CD4-positive, alpha-beta T cell treated with Interleukin-12 subunit alpha and Interleukin-12 subunit beta, for 1 hour (primary cell): ENCODE results near the gene FIBP.
"Not testable (repeated sequence)": the region's sequence is repeated elsewhere in the genome, so short reads cannot be mapped to it uniquely, and the experiment has no call there.

ENCODE experiments used
- DNase-seq: peaks from one replicate; pipeline ENCODE4 v3.0.0-alpha.2; 2020

The FIBP gene

GRCh38 chr11:65912845-65913244 lies 24.6 kb upstream of the FIBP start:
- no peak for DNase-seq

DNA sequence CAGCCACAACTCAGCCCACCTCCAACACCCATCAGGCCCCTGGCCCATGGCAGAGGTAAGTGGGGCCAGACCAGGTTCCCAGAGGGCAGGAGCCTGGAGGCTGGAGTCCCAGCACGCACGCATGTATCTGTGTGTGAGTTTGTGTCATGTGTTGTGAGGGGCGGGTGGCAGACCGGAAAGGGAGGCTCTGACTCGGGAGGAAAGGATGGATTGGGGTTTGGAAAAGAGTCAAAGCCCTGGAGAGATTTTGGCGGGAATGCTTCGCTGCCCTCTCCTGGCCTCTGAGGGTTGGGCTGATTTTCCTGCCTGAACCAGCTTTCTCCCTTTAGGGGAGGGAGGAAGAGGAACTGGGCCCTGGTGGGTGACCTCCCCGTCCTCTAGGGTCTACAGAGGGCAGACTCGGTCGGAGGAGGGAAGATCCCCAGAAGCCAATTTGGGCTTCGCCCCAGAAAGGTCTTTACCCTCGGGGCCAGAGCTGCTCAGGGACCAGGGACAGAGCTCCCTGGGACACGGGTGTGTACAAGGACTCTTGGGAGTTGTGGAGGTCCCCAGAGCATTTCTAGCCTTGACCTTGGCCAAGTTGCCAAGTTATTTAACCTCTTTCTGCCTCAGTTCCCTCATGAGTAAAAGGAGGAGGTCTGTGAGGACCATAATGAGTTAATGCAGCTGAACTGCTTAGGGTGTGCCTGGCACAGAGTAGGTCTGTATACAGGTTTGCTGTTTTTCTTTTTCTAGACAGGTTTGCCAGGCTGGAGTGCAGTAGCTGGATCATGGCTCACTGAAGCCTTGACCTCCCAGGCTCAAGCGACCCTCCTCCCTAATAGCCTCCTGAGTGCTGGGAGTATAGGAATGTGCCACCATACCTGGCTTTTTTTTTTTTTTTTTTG lies 23.7 kb upstream of the FIBP start:
- no peak for DNase-seq

DNA sequence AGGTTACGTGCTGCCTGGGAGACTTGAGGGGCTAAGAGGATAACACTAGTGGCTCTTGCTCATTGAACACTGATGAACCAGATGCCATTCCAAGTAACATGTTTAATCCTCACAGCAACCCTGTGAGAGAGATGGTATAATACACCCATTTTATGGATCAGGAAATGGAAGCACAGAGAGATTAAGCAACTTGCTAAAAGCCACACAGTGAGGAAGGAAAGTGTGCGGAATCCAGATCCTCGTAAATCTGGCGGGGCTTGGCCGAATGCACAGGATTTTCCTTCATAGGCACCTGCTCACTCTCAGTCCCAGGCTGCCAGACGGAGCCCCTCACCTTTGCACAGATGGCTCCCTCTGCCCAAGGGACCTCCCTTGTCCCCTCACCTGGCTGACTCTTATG lies 19.6 kb upstream of the FIBP start:
- DNase-seq: no peak

DNA sequence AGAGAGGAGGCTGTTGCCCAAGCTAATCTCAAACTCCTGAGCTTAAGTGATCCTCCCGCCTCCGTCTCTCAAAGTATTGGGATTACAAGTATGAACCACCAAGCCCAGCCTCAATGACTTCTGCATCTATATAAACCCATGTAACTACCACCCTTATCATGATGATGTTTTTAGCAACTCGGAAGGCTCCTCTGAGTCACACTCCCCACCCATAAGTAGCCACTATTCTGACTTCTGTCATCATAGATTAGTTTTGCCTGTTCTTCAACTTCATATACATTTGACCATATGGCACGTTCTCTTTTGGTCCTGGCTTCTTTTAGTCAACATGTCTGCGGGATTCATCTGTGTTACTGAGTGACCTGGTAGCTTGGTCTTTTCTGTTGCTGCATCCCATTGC lies 18.3 kb upstream of the FIBP start:
- DNase-seq: no peak

- DNase-seq: no peak
Measured at GRCh38 chr11:65903715-65904114, 15.4 kb upstream of the FIBP start.

- no peak for DNase-seq
Measured at GRCh38 chr11:65903068-65903481, 14.8 kb upstream of the FIBP start.

DNA sequence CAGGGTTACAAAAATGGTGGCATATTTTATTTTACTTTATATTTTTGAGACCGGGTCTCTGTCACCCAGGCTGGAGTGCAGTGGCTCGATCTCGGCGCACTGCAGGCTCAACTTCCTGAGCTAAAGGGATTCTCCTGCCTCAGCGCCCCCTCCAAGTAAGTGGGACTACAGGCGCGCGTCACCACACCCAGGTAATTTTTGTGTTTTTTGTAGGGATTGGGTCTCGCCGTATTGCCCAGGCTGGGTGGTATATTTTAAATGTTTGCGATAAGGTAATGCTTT lies 12.6 kb upstream of the FIBP start:
- no peak for DNase-seq

GRCh38 chr11:65900125-65900898 lies 12.0 kb upstream of the FIBP start, which contains the start of gene FOSL1:
Gene FOSL1, minus strand, starts transcription at chr11:65900388. Its CDS starts 49 bp downstream, at chr11:65900339.
- peak; percentile 97 for DNase-seq

GRCh38 chr11:65899356-65900124 lies 11.3 kb upstream of the FIBP start:
- DNase-seq: peak; percentile 61

- DNase-seq: no peak
Measured at GRCh38 chr11:65898656-65899355, 10.5 kb upstream of the FIBP start.

DNA sequence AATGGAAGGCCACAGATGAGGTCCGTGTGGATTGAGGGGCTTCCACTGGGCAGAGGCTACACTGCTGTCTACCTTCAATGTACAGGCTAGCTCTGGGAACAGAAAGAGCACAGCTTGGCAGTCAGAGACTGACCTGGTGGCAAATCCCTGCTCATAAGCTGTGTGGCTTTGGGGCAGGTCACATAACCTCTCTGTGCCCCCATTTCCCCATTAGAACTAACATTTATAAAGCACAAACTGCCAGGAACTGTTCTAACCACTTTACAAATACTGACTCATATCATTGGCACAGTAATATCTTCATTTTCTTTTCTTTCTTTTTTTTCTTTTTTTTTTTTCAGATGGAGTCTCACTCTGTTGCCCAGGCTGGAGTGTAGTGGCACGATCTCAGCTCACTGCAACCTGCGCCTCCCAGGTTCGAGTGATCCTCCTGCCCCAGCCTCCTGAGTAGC lies 8.8 kb upstream of the FIBP start:
- no peak for DNase-seq

DNA sequence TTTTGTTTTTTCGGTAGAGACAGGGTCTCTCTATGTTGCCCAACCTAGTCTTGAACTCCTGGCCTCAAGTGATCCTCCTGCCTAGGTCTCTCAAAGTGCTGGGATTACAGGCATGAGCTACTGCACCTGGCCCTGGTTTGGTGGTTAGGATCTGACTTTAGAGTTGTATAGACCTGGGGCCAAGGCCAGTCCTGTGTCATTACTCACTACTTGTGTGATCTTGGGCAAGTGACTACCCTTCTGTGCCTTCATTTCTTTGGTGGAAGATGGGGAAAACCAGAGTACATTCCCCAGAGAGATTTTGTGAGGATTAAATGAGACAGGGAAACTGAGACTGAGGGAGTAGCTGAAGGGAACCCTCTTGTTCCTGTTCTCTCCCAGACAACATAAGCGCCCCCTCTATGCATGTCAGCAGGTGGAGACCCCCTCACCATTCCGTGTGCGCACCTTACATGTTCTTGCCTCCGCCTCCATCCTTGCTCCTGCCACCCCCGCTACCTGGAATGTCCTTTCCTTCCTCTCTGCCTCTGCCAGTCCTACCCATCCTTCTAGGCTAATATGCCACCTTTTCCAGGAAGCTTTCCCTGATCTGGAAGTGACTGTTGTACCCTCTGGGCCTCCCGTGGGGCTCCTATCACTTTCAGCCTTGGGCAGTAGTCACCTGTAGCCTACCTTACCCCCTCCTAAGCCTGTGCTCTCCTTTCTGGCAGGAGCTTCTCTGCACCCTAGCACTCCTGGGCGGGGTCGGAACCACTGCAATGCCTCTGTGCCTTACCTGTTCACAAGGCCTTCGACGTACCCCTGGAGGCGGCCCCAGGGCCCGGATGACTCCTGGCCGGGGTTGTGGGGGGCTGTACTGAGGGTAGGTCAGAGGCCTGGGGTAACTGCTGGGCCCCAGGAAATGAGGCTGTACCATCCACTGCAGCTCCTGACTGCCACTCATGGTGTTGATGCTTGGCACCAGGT lies 8.0 kb upstream of the FIBP start:
- no peak for DNase-seq

GRCh38 chr11:65895482-65895981 lies 7.3 kb upstream of the FIBP start:
- DNase-seq: no peak

DNA sequence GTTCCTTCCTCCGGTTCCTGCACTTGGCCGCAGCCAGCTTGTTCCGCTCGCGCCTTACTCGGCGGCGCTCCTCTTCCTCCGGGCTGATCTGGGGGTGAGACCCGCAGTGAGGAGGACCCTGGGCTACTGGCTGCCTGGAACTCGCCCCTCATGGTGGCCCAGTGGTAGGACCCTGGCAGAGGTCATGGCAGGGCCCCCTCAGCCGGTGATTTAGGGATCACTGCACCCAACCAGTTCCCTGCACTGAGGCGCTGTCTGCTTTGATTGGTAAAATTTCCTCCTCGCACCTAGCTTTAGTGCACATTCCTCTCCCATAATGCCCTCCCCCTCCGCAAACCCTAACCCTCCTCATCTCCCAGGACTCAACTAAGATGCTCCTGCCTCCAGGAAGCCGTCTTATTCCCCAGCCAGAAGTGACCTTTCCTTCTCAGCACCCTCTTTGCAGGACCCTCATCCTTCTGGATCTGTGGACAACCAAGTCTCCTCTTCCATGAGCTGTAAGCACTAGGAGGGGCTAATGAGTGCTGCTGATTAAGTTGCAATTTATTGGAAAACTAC lies 5.8 kb upstream of the FIBP start:
- DNase-seq: peak; percentile 54

GRCh38 chr11:65892661-65893317 lies 4.5 kb upstream of the FIBP start:
- no peak for DNase-seq

DNA sequence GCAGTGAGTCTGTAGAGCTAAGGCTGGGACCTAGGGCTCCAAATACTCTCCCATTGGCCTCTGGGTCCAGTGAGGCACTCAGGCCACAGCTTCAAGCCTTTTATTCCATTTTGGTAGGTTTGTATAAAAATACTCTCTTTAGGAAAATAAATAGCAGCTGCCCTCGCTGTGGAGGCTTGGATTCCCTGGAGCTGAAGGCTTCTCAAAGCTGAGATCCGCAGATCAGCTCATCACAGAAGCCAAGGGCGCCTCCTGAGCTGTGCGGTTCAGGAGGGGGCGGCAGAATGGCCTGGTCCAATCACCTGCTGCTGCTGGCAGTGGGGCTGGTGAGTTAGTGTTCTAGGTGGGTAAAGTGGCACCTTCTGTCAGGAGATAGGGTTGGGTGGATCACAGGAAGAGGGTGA lies 3.9 kb upstream of the FIBP start:
- not testable (repeated sequence) for DNase-seq

- peak; percentile 46 for DNase-seq
Measured at GRCh38 chr11:65891219-65892136, 3.2 kb upstream of the FIBP start.

DNA sequence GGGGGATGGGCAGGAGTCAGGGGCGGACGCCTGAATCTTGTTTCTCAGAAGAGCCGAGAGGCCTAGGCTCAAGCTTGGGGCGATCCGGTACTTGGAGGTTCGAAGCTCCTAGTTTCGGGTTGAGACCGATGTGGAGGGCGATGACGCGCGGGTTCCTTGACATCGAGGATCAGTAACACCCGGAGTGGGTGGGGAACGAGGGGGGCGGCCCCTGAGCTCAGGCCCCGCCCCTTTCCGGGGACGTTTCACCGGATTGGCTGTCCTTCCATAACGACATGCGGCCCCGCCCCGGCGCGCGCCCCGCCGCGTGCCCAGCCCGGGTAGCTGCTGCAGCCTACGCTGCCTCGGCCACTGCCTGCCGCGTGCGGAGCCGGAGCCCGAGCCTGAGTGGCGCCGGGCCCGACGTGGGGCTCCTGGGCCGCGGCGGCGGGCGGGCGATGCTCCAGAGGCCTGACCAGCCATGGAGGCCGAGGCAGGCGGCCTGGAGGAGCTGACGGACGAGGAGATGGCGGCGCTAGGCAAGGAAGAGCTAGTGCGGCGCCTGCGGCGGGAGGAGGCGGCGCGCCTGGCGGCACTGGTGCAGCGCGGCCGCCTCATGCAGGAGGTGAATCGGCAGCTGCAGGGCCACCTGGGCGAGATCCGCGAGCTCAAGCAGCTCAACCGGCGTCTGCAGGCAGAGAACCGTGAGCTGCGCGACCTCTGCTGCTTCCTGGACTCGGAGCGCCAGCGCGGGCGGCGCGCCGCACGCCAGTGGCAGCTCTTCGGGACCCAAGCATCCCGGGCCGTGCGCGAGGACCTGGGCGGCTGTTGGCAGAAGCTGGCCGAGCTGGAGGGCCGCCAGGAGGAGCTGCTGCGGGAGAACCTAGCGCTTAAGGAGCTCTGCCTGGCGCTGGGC lies 2.3 kb upstream of the FIBP start, which contains the start of gene CCDC85B:
TSS of gene CCDC85B (plus strand) at position 350 of the 895 bp plus-strand sequence. CDS start at position 461, 111 bp downstream.
- peak; percentile 98 for DNase-seq
